ENCODE data around the gene ADAMTS17. TPM values are rescaled to one million over a fixed set of nuclear protein-coding genes. Genes with fewer than 3 reads are reported as not detected.
A peak's percentile ranks its signal among the peaks of the same experiment; 100 is the strongest.

The ADAMTS17 gene
- total RNA-seq, 1 donor from 2014 or later = 3.4 TPM

DNA sequence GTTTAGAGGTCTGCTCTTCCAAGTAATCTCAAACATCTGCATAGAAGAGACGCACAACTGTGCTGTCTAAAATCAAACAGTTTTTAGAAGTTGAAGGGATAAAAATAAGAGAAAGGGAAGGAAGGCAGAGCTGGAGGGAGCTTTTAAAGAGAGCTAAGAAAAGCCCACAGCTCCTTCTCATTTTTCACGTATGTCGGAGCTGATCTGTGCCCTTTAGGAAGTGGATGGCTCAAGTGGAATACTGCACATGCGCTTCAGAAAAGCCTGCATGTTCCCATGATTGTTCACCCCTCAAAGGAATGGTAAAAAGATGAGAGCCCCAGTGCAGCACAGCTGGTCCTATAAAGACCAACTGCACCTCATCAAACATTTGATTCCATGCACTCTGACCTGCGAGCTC is 207.2 kb downstream of the ADAMTS17 start:
- DNase-seq (ENCODE audit: low spot score) = no peak
- Mint-ChIP-seq H3K36me3 (ENCODE audit: low read depth) (no peaks in the 10 kb centered on the region), H3K4me1 (ENCODE audit: low read depth) (peaks cover 11% of the 10 kb centered on the region), H3K9me3 (ENCODE audit: low read depth) (peaks cover 6% of the 10 kb centered on the region), H3K4me3 (ENCODE audit: unreplicated experiment) (no peak overlapping the region), H3K27me3 (ENCODE audit: low read depth) (no peaks in the 10 kb centered on the region), H3K27ac (ENCODE audit: unreplicated experiment) (no peak overlapping the region)
- TF ChIP-seq, protein P1, sequence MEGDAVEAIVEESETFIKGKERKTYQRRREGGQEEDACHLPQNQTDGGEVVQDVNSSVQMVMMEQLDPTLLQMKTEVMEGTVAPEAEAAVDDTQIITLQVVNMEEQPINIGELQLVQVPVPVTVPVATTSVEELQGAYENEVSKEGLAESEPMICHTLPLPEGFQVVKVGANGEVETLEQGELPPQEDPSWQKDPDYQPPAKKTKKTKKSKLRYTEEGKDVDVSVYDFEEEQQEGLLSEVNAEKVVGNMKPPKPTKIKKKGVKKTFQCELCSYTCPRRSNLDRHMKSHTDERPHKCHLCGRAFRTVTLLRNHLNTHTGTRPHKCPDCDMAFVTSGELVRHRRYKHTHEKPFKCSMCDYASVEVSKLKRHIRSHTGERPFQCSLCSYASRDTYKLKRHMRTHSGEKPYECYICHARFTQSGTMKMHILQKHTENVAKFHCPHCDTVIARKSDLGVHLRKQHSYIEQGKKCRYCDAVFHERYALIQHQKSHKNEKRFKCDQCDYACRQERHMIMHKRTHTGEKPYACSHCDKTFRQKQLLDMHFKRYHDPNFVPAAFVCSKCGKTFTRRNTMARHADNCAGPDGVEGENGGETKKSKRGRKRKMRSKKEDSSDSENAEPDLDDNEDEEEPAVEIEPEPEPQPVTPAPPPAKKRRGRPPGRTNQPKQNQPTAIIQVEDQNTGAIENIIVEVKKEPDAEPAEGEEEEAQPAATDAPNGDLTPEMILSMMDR (IDR thresholded peaks at IDR 0.05) = no peak

DNA sequence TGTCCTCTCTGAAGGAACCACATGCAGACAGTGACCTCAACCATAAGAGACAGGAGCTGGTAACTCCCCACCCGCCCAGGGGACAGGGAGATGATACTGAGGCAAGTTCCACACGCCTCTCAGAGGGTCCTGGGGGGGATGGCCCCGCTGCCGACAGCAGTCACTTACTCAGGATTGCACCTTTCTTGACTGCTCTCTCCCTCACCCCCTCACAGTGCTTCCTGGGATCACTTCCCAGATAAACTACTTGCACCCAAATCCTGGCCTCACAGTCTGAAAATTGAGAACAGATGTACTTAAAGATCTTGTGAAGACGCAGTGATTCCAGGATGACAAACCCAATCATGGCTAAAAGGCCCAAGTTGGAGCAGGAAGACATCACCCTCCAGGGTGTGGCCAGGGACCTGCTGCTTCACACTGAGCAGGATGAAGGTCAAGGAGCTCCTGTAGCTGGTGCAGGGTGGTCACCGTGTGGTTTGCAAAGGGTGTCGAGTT is 207.6 kb downstream of the ADAMTS17 start:
- peaks cover 6% of the 10 kb centered on the region for H3K9me3 Mint-ChIP-seq (ENCODE audit: low read depth)
- H3K4me1 Mint-ChIP-seq (ENCODE audit: low read depth) = peaks cover 11% of the 10 kb centered on the region
- no peak for DNase-seq (ENCODE audit: low spot score)
- no peaks in the 10 kb centered on the region for H3K36me3 Mint-ChIP-seq (ENCODE audit: low read depth)
- no peaks in the 10 kb centered on the region for H3K27me3 Mint-ChIP-seq (ENCODE audit: low read depth)
- no peak overlapping the region for H3K27ac Mint-ChIP-seq (ENCODE audit: unreplicated experiment)
- no peak overlapping the region for H3K4me3 Mint-ChIP-seq (ENCODE audit: unreplicated experiment)
- TF ChIP-seq, protein P1 (IDR thresholded peaks at IDR 0.05) = no peak

DNA sequence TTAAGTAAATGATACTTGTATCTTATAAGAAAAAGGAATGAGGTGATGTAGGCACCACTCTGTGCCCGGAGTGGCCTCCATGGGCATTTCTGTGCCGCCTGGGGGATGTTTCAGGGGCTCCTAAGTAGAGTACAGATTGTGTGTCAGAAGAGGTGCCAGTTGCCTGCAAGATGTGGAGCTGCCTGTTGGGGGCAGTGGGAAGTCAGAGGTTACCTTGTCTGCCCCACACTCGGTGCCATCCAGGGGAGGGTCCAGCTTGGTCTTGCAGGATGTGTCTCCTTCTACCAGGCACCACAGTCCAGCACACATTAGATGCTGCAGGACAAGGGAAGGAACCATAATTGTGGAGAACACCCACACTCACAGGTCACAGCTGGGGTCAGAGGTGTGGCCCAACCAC is 208.8 kb downstream of the ADAMTS17 start:
- Mint-ChIP-seq H3K27me3 (ENCODE audit: low read depth) (no peaks in the 10 kb centered on the region), H3K9me3 (ENCODE audit: low read depth) (peaks cover 6% of the 10 kb centered on the region), H3K27ac (ENCODE audit: unreplicated experiment) (no peak overlapping the region), H3K4me1 (ENCODE audit: low read depth) (peaks cover 11% of the 10 kb centered on the region), H3K4me3 (ENCODE audit: unreplicated experiment) (no peak overlapping the region), H3K36me3 (ENCODE audit: low read depth) (no peaks in the 10 kb centered on the region)
- TF ChIP-seq, protein P1 (IDR thresholded peaks at IDR 0.05) = no peak
- DNase-seq (ENCODE audit: low spot score) = no peak

DNA sequence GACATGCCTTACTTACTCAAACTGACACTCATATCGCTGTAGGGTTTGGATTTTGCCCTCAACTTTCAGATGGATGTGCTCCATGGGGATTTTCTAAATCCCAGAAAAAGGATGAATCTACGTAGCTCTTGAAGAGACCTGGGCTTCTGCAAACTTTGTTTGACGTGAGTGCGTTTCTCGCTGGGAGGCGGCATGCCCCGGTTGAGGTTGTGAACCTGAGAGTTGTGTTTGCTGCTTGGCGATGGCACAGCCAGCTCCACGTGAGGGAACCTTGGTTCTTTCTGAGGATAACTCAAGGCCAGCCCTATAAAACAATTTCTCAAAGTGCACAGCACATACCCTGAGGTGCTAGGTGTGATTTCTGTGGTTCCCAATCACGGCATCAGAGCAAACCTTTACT is 209.5 kb downstream of the ADAMTS17 start:
- H3K27me3 Mint-ChIP-seq (ENCODE audit: low read depth) = no peaks in the 10 kb centered on the region
- H3K27ac Mint-ChIP-seq (ENCODE audit: unreplicated experiment) = no peak overlapping the region
- TF ChIP-seq, protein P1 (IDR thresholded peaks at IDR 0.05) = peak; percentile 52
- no peaks in the 10 kb centered on the region for H3K36me3 Mint-ChIP-seq (ENCODE audit: low read depth)
- H3K4me1 Mint-ChIP-seq (ENCODE audit: low read depth) = peaks cover 11% of the 10 kb centered on the region
- H3K9me3 Mint-ChIP-seq (ENCODE audit: low read depth) = peaks cover 6% of the 10 kb centered on the region
- no peak for DNase-seq (ENCODE audit: low spot score)
- H3K4me3 Mint-ChIP-seq (ENCODE audit: unreplicated experiment) = no peak overlapping the region

DNA sequence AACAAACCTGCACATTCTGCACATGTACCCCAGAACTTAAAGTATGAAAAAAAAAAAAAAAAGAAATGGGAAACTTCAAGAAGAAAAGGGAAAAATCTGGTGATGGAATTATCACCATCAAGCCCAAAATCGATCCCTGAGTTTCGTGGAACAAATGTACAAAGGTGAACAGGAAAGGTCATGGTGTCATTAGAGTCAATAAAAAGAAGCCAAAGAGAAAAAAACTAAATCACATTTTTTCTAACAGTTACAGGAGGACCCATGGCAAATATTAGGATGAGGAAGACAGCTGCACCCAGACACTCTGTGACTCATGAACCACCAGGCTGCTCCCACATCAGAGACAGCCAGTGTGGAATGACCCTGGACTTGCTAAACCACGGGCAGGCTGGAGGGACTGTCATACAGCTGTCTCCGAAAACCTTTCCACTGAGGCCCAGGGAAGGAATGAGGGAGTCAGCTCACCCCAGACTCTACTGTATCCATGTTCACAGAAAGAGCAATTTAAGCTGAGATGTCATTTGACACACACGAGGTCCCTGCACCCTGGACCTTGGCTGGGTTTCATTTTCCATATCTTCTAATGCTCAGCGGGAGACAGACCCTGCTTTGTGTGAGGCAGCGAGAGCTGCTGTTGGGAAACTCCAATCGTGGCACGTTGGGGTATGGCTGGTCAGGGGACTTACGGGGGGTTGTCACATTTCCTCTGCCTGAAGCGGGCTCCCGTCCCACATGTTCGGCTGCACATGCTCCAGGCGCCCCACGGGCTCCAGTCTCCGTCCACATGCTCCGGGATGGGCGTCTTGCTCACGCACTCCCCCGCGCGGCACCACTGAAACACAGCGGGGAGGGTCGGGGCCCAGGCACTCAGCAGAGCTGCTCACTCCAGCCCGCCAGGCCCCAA is 210.2 kb downstream of the ADAMTS17 start:
- no peak overlapping the region for H3K27ac Mint-ChIP-seq (ENCODE audit: unreplicated experiment)
- H3K4me1 Mint-ChIP-seq (ENCODE audit: low read depth) = peaks cover 11% of the 10 kb centered on the region
- TF ChIP-seq, protein P1 (IDR thresholded peaks at IDR 0.05) = peak; percentile 76
- no peaks in the 10 kb centered on the region for H3K27me3 Mint-ChIP-seq (ENCODE audit: low read depth)
- H3K36me3 Mint-ChIP-seq (ENCODE audit: low read depth) = no peaks in the 10 kb centered on the region
- peaks cover 4% of the 10 kb centered on the region for H3K9me3 Mint-ChIP-seq (ENCODE audit: low read depth)
- no peak for DNase-seq (ENCODE audit: low spot score)
- peak overlapping the region; percentile 49 for H3K4me3 Mint-ChIP-seq (ENCODE audit: unreplicated experiment)
